GM12878 (cell line): ENCODE data around the gene RAP1B.

Experiments
- BACH1 ChIP-seq: fragments of 450-650 bp; IDR thresholded peaks from 2 replicates; pipeline ENCODE4 v1.6.1; 2017; ENCODE audit warnings: mild to moderate bottlenecking, borderline replicate concordance
- CBX5 ChIP-seq: sonication (generic); IDR thresholded peaks from 2 replicates; pipeline ENCODE4 v1.6.1; 2016; ENCODE audit warnings: low read depth, moderate library complexity, mild to moderate bottlenecking, inconsistent platforms
- EGR1 ChIP-seq, 2 experiments: IDR thresholded peaks; 1 replicate in 1 of 2; 2 replicates in 1 of 2; pipeline ENCODE4 v1.6.1; 2011 to 2012; ENCODE audit warnings: low read depth in 2 of 2, low read length in 2 of 2, borderline replicate concordance in 1 of 2, mild to moderate bottlenecking in 1 of 2, moderate library complexity in 1 of 2
- EZH2 ChIP-seq: IDR thresholded peaks from 2 replicates; pipeline ENCODE4 v1.6.1; 2012; ENCODE audit warnings: low read depth, mild to moderate bottlenecking, control low read depth, inconsistent platforms, low read length, borderline replicate concordance; ENCODE audit not compliant: control insufficient read depth
- FOXM1 ChIP-seq: IDR thresholded peaks from 2 replicates; pipeline ENCODE4 v1.6.1; 2012; ENCODE audit warnings: low read depth, mild to moderate bottlenecking, inconsistent platforms, low read length, moderate library complexity
- POLR2AphosphoS5 ChIP-seq: IDR thresholded peaks from 2 replicates; pipeline ENCODE4 v1.6.1; 2011; ENCODE audit warnings: mild to moderate bottlenecking, low read length, inconsistent platforms
- RBBP5 ChIP-seq: fragments of 200-600 bp; sonication (generic); conservative IDR thresholded peaks from 2 replicates; pipeline ENCODE4 v1.6.1; 2016
- ZNF24 ChIP-seq: fragments of 450-650 bp; IDR thresholded peaks from 2 replicates; pipeline ENCODE4 v1.6.1; 2017; ENCODE audit warnings: antibody characterized with exemption, mild to moderate bottlenecking
- ZZZ3 ChIP-seq: IDR thresholded peaks from 2 replicates; pipeline ENCODE4 v1.6.1; 2011; ENCODE audit warnings: low read depth; ENCODE audit not compliant: control insufficient read depth, insufficient read length
- TF ChIP-seq, protein P1 (sequence below), 3 experiments: IDR thresholded peaks in 2 of 3; conservative IDR thresholded peaks in 1 of 3; 2 replicates each; pipeline ENCODE4 v1.5.1; 2011; ENCODE audit warnings: low read depth in 3 of 3, low read length in 3 of 3, mild to moderate bottlenecking in 3 of 3, control low read depth in 2 of 3, moderate library complexity in 2 of 3, inconsistent platforms in 1 of 3, mixed read lengths in 1 of 3; ENCODE audit not compliant: control insufficient read depth in 2 of 3, insufficient read depth in 1 of 3; ENCODE audit errors: extremely low read depth in 1 of 3
- TF ChIP-seq, protein P2 (sequence below): IDR thresholded peaks from 2 replicates; pipeline ENCODE4 v1.6.1; 2011; ENCODE audit warnings: low read depth, mild to moderate bottlenecking, low read length, moderate library complexity, borderline replicate concordance; ENCODE audit errors: extremely low read depth
- TF ChIP-seq, protein P3 (sequence below): IDR thresholded peaks from 2 replicates; pipeline ENCODE4 v1.6.1; 2012; ENCODE audit warnings: mild to moderate bottlenecking, low read depth, low read length
- TF ChIP-seq, protein P4 (sequence below): fragments of 450-650 bp; IDR thresholded peaks from 2 replicates; pipeline ENCODE4 v1.6.1; 2018; ENCODE audit warnings: mild to moderate bottlenecking, low read depth, moderate library complexity; ENCODE audit not compliant: partially characterized antibody

DNA sequence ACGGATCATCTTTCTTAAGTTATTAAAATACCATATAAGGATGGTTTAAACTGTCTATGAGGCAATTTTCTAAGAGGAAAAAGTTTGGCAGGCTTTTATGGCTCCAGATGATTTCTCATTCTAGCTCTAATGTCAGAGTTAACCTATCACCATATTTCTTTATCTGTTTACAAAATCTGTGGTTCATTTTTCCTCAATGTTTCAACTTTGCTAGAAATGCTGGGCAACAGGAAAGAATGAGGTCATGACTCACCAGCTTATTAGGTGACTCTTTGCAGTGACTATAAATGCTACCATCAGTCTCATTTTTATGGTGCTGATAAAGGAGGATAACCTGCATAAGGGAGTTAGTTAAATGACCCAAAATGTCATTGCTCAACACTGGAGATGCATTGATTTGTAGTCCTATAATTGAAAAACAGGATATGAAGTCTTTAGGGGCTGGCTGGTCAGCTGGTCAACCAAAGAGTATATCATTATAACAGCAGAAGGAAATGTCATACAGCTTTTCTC is 45.3 kb upstream of the RAP1B start:
- TF ChIP-seq, protein P1, sequence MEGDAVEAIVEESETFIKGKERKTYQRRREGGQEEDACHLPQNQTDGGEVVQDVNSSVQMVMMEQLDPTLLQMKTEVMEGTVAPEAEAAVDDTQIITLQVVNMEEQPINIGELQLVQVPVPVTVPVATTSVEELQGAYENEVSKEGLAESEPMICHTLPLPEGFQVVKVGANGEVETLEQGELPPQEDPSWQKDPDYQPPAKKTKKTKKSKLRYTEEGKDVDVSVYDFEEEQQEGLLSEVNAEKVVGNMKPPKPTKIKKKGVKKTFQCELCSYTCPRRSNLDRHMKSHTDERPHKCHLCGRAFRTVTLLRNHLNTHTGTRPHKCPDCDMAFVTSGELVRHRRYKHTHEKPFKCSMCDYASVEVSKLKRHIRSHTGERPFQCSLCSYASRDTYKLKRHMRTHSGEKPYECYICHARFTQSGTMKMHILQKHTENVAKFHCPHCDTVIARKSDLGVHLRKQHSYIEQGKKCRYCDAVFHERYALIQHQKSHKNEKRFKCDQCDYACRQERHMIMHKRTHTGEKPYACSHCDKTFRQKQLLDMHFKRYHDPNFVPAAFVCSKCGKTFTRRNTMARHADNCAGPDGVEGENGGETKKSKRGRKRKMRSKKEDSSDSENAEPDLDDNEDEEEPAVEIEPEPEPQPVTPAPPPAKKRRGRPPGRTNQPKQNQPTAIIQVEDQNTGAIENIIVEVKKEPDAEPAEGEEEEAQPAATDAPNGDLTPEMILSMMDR (IDR thresholded peaks at IDR 0.05 in 2 of 3, conservative IDR thresholded peaks at IDR 0.05 in 1 of 3; ENCODE audit: control insufficient read depth in 2 of 3, extremely low read depth in 1 of 3, insufficient read depth in 1 of 3, low read depth in 3 of 3, low read length in 3 of 3) = no peak
- TF ChIP-seq ZZZ3 (no peak), FOXM1 (no peak), EGR1 (IDR thresholded peaks at IDR 0.05; ENCODE audit: borderline replicate concordance in 1 of 2, low read depth in 2 of 2, low read length in 2 of 2) (no peak), CBX5 (no peak), RBBP5 (no peak), BACH1 (no peak), ZNF24 (no peak), POLR2AphosphoS5 (no peak), EZH2 (no peak)
- TF ChIP-seq, protein P2, sequence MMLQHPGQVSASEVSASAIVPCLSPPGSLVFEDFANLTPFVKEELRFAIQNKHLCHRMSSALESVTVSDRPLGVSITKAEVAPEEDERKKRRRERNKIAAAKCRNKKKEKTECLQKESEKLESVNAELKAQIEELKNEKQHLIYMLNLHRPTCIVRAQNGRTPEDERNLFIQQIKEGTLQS = no peak
- TF ChIP-seq, protein P3, sequence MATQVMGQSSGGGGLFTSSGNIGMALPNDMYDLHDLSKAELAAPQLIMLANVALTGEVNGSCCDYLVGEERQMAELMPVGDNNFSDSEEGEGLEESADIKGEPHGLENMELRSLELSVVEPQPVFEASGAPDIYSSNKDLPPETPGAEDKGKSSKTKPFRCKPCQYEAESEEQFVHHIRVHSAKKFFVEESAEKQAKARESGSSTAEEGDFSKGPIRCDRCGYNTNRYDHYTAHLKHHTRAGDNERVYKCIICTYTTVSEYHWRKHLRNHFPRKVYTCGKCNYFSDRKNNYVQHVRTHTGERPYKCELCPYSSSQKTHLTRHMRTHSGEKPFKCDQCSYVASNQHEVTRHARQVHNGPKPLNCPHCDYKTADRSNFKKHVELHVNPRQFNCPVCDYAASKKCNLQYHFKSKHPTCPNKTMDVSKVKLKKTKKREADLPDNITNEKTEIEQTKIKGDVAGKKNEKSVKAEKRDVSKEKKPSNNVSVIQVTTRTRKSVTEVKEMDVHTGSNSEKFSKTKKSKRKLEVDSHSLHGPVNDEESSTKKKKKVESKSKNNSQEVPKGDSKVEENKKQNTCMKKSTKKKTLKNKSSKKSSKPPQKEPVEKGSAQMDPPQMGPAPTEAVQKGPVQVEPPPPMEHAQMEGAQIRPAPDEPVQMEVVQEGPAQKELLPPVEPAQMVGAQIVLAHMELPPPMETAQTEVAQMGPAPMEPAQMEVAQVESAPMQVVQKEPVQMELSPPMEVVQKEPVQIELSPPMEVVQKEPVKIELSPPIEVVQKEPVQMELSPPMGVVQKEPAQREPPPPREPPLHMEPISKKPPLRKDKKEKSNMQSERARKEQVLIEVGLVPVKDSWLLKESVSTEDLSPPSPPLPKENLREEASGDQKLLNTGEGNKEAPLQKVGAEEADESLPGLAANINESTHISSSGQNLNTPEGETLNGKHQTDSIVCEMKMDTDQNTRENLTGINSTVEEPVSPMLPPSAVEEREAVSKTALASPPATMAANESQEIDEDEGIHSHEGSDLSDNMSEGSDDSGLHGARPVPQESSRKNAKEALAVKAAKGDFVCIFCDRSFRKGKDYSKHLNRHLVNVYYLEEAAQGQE = no peak
- TF ChIP-seq, protein P4, sequence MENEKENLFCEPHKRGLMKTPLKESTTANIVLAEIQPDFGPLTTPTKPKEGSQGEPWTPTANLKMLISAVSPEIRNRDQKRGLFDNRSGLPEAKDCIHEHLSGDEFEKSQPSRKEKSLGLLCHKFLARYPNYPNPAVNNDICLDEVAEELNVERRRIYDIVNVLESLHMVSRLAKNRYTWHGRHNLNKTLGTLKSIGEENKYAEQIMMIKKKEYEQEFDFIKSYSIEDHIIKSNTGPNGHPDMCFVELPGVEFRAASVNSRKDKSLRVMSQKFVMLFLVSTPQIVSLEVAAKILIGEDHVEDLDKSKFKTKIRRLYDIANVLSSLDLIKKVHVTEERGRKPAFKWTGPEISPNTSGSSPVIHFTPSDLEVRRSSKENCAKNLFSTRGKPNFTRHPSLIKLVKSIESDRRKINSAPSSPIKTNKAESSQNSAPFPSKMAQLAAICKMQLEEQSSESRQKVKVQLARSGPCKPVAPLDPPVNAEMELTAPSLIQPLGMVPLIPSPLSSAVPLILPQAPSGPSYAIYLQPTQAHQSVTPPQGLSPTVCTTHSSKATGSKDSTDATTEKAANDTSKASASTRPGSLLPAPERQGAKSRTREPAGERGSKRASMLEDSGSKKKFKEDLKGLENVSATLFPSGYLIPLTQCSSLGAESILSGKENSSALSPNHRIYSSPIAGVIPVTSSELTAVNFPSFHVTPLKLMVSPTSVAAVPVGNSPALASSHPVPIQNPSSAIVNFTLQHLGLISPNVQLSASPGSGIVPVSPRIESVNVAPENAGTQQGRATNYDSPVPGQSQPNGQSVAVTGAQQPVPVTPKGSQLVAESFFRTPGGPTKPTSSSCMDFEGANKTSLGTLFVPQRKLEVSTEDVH = no peak
